ENCODE measurements around the gene SAC3D1.
"Not testable (repeated sequence)": the region's sequence is repeated elsewhere in the genome, so short reads cannot be mapped to it uniquely, and the experiment has no call there.

Gene SAC3D1
- total RNA-seq, result 0.50 to 7.2 (median 5.5) reads per million in 9 experiments

- Mint-ChIP-seq H3K9me3 (no peaks in the 10 kb centered on the region), H3K36me3 (ENCODE audit: insufficient read depth) (peaks cover 7% of the 10 kb centered on the region), H3K4me3 (peak within 1 kb of the TSS; percentile 88 to 89), H3K27me3 (no peaks in the 10 kb centered on the region), H3K27ac (peak within 1 kb of the TSS; percentile 62 to 79), H3K4me1 (ENCODE audit: low read depth in 2 of 2) (peaks cover 4 to 5% of the 10 kb centered on the region in 2 donors)
- DNase-seq (peak; percentile 83 to 86 (median 84)), ATAC-seq (replicated peaks) (peak; percentile 92)
Measured at GRCh38 chr11:65040847-65041622, at the start of gene SAC3D1. TSS of gene SAC3D1 (plus strand) at chr11:65041210. CDS start at chr11:65041293, 83 bp downstream.

GRCh38 chr11:64994318-64994717 is 46.7 kb upstream of the SAC3D1 start:
- no peaks in the 10 kb centered on the region for H3K9me3 Mint-ChIP-seq
- H3K4me3 Mint-ChIP-seq, result no peak overlapping the region
- ATAC-seq (replicated peaks) (no peak), DNase-seq (no peak)
- H3K4me1 Mint-ChIP-seq (ENCODE audit: low read depth in 2 of 2), result peaks cover 14 to 19% of the 10 kb centered on the region in 2 donors
- H3K36me3 Mint-ChIP-seq (ENCODE audit: insufficient read depth), result no peaks in the 10 kb centered on the region
- no peak overlapping the region for H3K27ac Mint-ChIP-seq
- H3K27me3 Mint-ChIP-seq, result peaks cover 9 to 14% of the 10 kb centered on the region in 2 donors

GRCh38 chr11:64996327-64996709 is 44.7 kb upstream of the SAC3D1 start:
- Mint-ChIP-seq H3K4me3 (peak overlapping the region in 1 of 2 donors; percentile 24), H3K9me3 (no peaks in the 10 kb centered on the region), H3K27me3 (peaks cover 9 to 14% of the 10 kb centered on the region in 2 donors), H3K36me3 (ENCODE audit: insufficient read depth) (no peaks in the 10 kb centered on the region), H3K4me1 (ENCODE audit: low read depth in 2 of 2) (peaks cover 8 to 10% of the 10 kb centered on the region in 2 donors), H3K27ac (no peak overlapping the region)
- ATAC-seq (replicated peaks), result no peak
- no peak for DNase-seq

- ATAC-seq (replicated peaks) (no peak), DNase-seq (no peak)
- H3K36me3 Mint-ChIP-seq (ENCODE audit: insufficient read depth), result no peaks in the 10 kb centered on the region
- H3K27ac Mint-ChIP-seq, result no peak within 1 kb of the TSS
- H3K9me3 Mint-ChIP-seq, result no peaks in the 10 kb centered on the region
- peaks cover 9 to 17% of the 10 kb centered on the region in 2 donors for H3K27me3 Mint-ChIP-seq
- peak within 1 kb of the TSS in 1 of 2 donors; percentile 49 for H3K4me3 Mint-ChIP-seq
- H3K4me1 Mint-ChIP-seq (ENCODE audit: low read depth in 2 of 2), result peaks cover 8 to 10% of the 10 kb centered on the region in 2 donors
Measured at GRCh38 chr11:64996710-64997380, 44.2 kb upstream of the SAC3D1 start, which contains the start of gene BATF2. TSS of gene BATF2 (minus strand) at chr11:64996971. CDS start at chr11:64996914, 57 bp downstream.

- Mint-ChIP-seq H3K4me3 (no peak overlapping the region), H3K27me3 (peaks cover 0 to 29% of the 10 kb centered on the region in 2 donors)
Measured at GRCh38 chr11:64998141-64998540, 42.9 kb upstream of the SAC3D1 start.

GRCh38 chr11:64998690-64999431 is 42.1 kb upstream of the SAC3D1 start:
- Mint-ChIP-seq H3K9me3 (no peaks in the 10 kb centered on the region), H3K27ac (peak overlapping the region; percentile 19 to 83), H3K27me3 (peaks cover 0 to 33% of the 10 kb centered on the region in 2 donors), H3K4me1 (ENCODE audit: low read depth in 2 of 2) (peaks cover 8 to 10% of the 10 kb centered on the region in 2 donors), H3K36me3 (ENCODE audit: insufficient read depth) (no peaks in the 10 kb centered on the region), H3K4me3 (no peak overlapping the region)
- ATAC-seq (replicated peaks), result no peak
- DNase-seq, result no peak

More at GRCh38 chr11:64998141-64998540, 42.9 kb upstream of the SAC3D1 start:
- Mint-ChIP-seq H3K27ac (peak overlapping the region; percentile 19 to 83), H3K9me3 (no peaks in the 10 kb centered on the region), H3K36me3 (ENCODE audit: insufficient read depth) (no peaks in the 10 kb centered on the region), H3K4me1 (ENCODE audit: low read depth in 2 of 2) (peaks cover 8 to 10% of the 10 kb centered on the region in 2 donors)
- ATAC-seq (replicated peaks), result no peak
- DNase-seq, result no peak

GRCh38 chr11:64999478-64999877 is 41.5 kb upstream of the SAC3D1 start:
- peak overlapping the region in 1 of 2 donors; percentile 83 for H3K27ac Mint-ChIP-seq
- no peak for ATAC-seq (replicated peaks)

GRCh38 chr11:65002706-65003105 is 38.3 kb upstream of the SAC3D1 start:
- Mint-ChIP-seq H3K27me3 (peaks cover 10 to 29% of the 10 kb centered on the region in 2 donors), H3K9me3 (no peaks in the 10 kb centered on the region), H3K4me1 (ENCODE audit: low read depth in 2 of 2) (peaks cover 6 to 8% of the 10 kb centered on the region in 2 donors), H3K27ac (no peak overlapping the region), H3K4me3 (no peak overlapping the region), H3K36me3 (ENCODE audit: insufficient read depth) (no peaks in the 10 kb centered on the region)
- ATAC-seq (replicated peaks) (no peak), DNase-seq (no peak)

More at GRCh38 chr11:64999478-64999877, 41.5 kb upstream of the SAC3D1 start:
- peaks cover under 1 to 28% of the 10 kb centered on the region in 2 donors for H3K27me3 Mint-ChIP-seq
- no peaks in the 10 kb centered on the region for H3K9me3 Mint-ChIP-seq
- H3K36me3 Mint-ChIP-seq (ENCODE audit: insufficient read depth), result no peaks in the 10 kb centered on the region
- peaks cover 8 to 10% of the 10 kb centered on the region in 2 donors for H3K4me1 Mint-ChIP-seq (ENCODE audit: low read depth in 2 of 2)
- DNase-seq, result no peak
- no peak overlapping the region for H3K4me3 Mint-ChIP-seq

GRCh38 chr11:65003282-65003681 is 37.7 kb upstream of the SAC3D1 start:
- no peak overlapping the region for H3K27ac Mint-ChIP-seq
- no peaks in the 10 kb centered on the region for H3K9me3 Mint-ChIP-seq
- peaks cover 4 to 6% of the 10 kb centered on the region in 2 donors for H3K4me1 Mint-ChIP-seq (ENCODE audit: low read depth in 2 of 2)
- no peaks in the 10 kb centered on the region for H3K36me3 Mint-ChIP-seq (ENCODE audit: insufficient read depth)
- peaks cover 10 to 29% of the 10 kb centered on the region in 2 donors for H3K27me3 Mint-ChIP-seq
- no peak for DNase-seq
- ATAC-seq (replicated peaks), result no peak
- H3K4me3 Mint-ChIP-seq, result no peak overlapping the region

GRCh38 chr11:65003968-65004367 is 37.0 kb upstream of the SAC3D1 start:
- ATAC-seq (replicated peaks); DNase-seq; H3K36me3 Mint-ChIP-seq (ENCODE audit: insufficient read depth); H3K4me3 Mint-ChIP-seq; H3K4me1 Mint-ChIP-seq (ENCODE audit: low read depth in 2 of 2); H3K27ac Mint-ChIP-seq; H3K9me3 Mint-ChIP-seq: not testable (repeated sequence)
- H3K27me3 Mint-ChIP-seq, result peaks cover 10 to 29% of the 10 kb centered on the region in 2 donors

- Mint-ChIP-seq H3K27ac (no peak overlapping the region), H3K27me3 (peaks cover 10 to 15% of the 10 kb centered on the region in 2 donors), H3K4me1 (ENCODE audit: low read depth in 2 of 2) (peaks cover under 1 to 2% of the 10 kb centered on the region in 2 donors), H3K9me3 (no peaks in the 10 kb centered on the region), H3K36me3 (ENCODE audit: insufficient read depth) (no peaks in the 10 kb centered on the region), H3K4me3 (no peak overlapping the region)
- DNase-seq, result no peak
- no peak for ATAC-seq (replicated peaks)
Measured at GRCh38 chr11:65008016-65008415, 33.0 kb upstream of the SAC3D1 start.

GRCh38 chr11:65008873-65009272 is 32.1 kb upstream of the SAC3D1 start:
- Mint-ChIP-seq H3K9me3 (no peaks in the 10 kb centered on the region), H3K27ac (no peak overlapping the region), H3K4me3 (no peak overlapping the region), H3K4me1 (ENCODE audit: low read depth in 2 of 2) (peaks cover 6 to 7% of the 10 kb centered on the region in 2 donors), H3K36me3 (ENCODE audit: insufficient read depth) (peaks cover 8% of the 10 kb centered on the region), H3K27me3 (peaks cover 10% of the 10 kb centered on the region in 2 donors)
- ATAC-seq (replicated peaks) (no peak), DNase-seq (no peak)
